WI38 (cell line): ENCODE results near the gene MKLN1.
"Not testable (repeated sequence)": the region's sequence is repeated elsewhere in the genome, so short reads cannot be mapped to it uniquely, and the experiment has no call there.

ENCODE experiments used
- H3K4me3 ChIP-seq: 2 replicates; pipeline ENCODE4 v1.5.1; 2011; ENCODE audit warnings: low read depth, mild to moderate bottlenecking, control low read depth, low read length
- CTCF ChIP-seq: IDR thresholded peaks from 2 replicates; pipeline ENCODE4 v1.5.1; 2012; ENCODE audit warnings: low read depth, mild to moderate bottlenecking, control low read depth, low read length

MKLN1 gene

DNA sequence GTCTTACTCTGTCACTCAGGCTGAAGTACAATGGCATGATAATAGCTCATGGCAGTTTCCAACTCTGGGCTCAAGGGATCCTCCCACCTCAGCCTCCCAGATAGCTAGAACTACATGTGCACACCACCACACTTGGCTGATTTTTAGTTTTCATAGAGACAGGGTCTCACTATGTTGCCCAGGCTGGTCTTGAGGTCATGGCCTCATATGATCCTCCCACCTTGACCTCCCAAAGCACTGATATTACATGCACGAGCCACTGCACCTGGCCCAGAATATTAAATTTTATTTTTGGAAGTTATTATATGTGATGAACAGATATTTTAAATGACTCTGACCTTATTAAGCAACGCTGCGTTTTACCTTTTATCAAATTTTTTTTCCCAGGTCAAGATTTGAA lies 134.4 kb downstream of the MKLN1 start:
- no peak for TF ChIP-seq CTCF
- H3K4me3 ChIP-seq: no peak overlapping the region

DNA sequence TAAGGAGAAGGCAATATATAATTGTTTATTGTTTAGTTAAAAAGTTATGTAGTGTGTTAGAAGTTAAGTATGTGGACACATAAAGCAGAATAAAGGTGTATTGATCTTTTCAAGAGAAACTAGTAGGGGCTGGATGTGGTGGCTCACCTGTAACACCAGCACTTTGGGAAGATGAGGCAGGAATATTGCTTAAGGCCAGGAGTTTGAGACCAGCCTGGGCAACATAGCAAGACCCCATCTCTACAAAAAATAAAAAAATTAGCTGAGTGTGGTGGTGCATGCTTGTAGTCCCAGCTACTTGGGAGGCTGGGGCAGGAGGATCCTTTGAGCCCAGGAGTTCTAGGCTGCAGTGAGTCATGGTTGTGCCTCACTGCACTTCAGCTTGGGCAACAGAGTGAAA lies 135.0 kb downstream of the MKLN1 start:
- not testable (repeated sequence) for H3K4me3 ChIP-seq

DNA sequence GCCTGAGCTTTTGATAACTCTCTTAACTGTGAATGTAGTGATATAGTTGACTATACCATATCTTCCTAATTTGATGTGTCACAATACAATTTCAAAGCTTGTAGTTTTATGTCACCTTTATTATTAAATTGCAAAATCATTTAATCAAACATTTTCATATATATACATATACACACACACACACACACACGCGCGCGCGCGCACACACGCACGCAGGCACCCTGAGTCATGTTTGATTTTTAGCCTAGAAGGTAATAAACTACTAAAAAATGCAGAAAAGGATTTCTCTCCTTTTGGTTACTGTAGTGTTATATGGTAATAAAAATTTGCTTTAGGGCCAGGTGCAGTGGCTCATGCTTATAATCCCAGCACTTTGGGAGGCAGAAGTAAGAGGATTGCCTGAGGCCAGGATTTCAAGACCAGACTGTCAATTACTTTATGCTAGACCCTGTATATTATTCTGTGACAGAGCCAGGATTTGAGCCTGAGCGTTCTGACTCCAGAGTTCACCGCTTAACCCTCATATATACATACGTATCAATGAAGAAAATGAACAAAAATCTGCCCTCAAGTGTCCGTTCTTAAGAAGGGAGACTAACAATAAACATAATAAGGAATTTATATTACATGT lies 139.2 kb downstream of the MKLN1 start:
- no peak for TF ChIP-seq CTCF
- no peak overlapping the region for H3K4me3 ChIP-seq

DNA sequence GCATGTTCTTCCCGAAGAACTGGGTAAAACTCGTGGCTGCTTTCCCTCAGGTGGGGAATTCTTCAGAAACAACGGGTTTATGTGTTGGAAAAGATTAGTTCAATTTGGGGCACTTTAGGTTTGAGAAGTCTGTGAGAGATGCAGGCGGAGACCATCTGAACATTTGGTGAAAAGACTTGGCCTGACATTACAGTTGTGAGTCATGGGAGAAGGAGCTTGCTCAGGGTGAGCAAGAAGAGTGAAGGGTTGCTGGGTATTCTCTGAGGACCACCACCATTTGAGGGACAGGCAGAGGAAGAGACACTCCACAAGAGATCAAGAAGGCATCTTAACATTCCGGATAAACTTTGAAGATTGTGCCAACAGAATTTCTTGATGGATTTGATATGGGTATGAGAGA lies 140.1 kb downstream of the MKLN1 start:
- no peak for TF ChIP-seq CTCF
- no peak overlapping the region for H3K4me3 ChIP-seq

- TF ChIP-seq CTCF: no peak
- H3K4me3 ChIP-seq: no peak overlapping the region
These were observed 143.8 kb downstream of the MKLN1 start for GRCh38 chr7:131471250-131472004.

GRCh38 chr7:131476740-131477139 lies 149.1 kb downstream of the MKLN1 start:
- TF ChIP-seq CTCF: no peak
- H3K4me3 ChIP-seq: no peak overlapping the region

- no peak for TF ChIP-seq CTCF
- no peak overlapping the region for H3K4me3 ChIP-seq
These were observed 153.0 kb downstream of the MKLN1 start for GRCh38 chr7:131480384-131481315.
